Fibroblast of pulmonary artery (primary cell): Measurements from ENCODE around the gene CYSTM1.

Experiments used
- DNase-seq: peaks from one replicate; pipeline ENCODE4 v3.0.0-alpha.2; 2010; ENCODE audit warnings: low read depth
- H3K4me3 ChIP-seq: replicated peaks from 2 replicates; pipeline ENCODE4 v1.5.1; 2011; ENCODE audit warnings: low read depth, mild to moderate bottlenecking, control low read depth, low read length, moderate library complexity
- TF ChIP-seq, protein P1 (sequence below): IDR thresholded peaks from 2 replicates; pipeline ENCODE4 v1.5.1; 2011; ENCODE audit warnings: mild to moderate bottlenecking, control low read depth, low read length, inconsistent platforms; ENCODE audit errors: missing control alignments

The CYSTM1 gene

DNA sequence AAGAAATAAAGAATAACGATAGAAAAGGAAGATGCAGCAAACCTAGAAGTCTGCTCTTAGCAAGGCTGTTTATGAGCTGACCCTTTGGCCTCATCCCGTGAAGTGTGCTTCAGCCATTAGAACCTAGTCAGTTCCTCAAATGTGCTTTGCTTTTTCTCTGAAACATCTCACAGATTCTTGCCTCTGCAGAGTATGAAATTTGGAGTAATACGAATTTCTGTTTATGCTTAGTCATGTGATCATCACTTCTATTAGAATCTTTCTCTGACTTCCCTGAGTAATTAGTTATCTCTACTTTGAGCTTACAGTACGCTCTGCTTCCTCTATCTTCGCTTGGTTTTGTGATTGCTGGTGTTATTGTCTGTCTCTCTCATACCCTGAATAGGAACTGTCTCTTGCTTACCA lies 11.3 kb downstream of the CYSTM1 start:
- no peak for DNase-seq
- H3K4me3 ChIP-seq, result no peak overlapping the region
- TF ChIP-seq, protein P1, sequence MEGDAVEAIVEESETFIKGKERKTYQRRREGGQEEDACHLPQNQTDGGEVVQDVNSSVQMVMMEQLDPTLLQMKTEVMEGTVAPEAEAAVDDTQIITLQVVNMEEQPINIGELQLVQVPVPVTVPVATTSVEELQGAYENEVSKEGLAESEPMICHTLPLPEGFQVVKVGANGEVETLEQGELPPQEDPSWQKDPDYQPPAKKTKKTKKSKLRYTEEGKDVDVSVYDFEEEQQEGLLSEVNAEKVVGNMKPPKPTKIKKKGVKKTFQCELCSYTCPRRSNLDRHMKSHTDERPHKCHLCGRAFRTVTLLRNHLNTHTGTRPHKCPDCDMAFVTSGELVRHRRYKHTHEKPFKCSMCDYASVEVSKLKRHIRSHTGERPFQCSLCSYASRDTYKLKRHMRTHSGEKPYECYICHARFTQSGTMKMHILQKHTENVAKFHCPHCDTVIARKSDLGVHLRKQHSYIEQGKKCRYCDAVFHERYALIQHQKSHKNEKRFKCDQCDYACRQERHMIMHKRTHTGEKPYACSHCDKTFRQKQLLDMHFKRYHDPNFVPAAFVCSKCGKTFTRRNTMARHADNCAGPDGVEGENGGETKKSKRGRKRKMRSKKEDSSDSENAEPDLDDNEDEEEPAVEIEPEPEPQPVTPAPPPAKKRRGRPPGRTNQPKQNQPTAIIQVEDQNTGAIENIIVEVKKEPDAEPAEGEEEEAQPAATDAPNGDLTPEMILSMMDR, result no peak

DNA sequence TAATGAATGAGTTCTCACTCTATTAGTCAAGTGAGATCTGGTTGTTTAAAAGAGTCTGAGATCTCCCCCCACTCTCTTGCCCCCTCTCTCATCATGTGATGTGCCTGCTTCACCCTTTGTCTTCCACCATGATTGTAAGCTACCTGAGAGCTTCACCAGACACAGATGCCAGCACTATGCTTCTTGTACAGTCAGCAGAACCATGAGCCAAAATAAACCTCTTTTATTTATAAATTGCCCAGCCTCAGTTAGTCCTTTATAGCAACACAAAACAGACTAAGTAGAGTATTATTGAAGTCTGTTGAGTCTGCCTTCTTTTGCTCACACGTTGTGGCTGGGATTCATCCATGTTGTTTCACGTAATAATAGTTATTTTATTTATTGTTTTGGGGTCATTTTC lies 14.3 kb downstream of the CYSTM1 start:
- TF ChIP-seq, protein P1, result no peak
- H3K4me3 ChIP-seq, result no peak overlapping the region
- DNase-seq, result no peak

DNA sequence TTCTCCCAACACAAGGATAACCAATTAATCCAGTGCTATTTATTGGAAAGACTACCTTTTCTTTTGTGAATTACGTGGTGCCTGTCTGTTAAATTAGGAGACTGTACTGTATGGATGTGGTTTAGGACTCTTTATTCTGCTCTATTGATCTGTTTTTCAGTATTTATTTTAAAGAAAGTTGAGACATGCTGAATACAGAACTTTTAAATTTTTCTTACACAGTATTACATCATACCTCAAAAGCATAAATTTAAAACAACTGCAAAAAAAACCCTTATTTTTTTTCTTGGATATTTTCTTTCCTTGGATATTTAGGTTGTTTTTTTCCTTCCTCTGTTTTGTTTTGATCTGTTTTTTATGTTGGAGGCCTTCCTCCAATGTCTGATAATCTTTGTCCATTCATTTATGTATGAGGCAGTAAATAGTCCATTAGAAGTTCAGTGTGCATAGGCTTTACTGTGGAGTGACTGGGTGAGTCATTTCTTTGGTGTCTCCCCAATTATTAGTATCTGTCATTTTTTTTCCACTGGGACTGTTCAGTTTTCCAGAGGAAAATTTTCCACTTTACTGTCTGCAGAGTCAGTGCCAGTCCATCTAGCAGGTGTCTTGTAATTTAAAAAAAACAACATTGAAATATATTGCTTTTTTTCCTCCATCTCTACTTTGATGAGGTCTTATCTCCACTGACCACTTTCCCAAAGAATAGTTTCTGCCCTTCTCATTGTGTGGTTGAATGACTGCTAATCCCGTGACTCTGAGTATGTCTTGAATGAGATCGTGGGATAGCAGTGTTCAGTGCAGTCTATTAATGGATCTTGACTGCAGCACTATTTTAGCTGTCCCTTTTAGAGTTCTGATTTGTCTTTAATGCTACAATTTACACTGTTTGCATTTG lies 15.2 kb downstream of the CYSTM1 start:
- TF ChIP-seq, protein P1, result no peak
- DNase-seq, result peak; percentile 72
- H3K4me3 ChIP-seq, result no peak overlapping the region

DNA sequence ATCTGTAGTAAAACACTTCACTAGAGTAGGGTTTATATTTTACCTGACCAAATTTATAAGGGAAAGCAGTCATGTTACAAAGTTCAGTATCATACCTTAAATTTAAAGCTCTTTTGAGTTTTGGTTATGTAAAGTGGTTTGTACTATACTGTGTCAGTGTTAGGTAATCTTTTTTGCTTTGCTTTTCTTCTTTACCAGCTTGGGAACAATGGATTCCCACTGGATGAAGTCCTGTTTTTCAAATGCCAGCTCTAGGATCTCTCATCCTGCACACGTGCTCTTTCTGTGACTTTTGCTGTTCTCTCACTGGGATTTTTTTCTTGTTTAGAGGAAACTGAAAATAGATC lies 15.9 kb downstream of the CYSTM1 start:
- TF ChIP-seq, protein P1, result no peak
- no peak overlapping the region for H3K4me3 ChIP-seq
- no peak for DNase-seq

DNA sequence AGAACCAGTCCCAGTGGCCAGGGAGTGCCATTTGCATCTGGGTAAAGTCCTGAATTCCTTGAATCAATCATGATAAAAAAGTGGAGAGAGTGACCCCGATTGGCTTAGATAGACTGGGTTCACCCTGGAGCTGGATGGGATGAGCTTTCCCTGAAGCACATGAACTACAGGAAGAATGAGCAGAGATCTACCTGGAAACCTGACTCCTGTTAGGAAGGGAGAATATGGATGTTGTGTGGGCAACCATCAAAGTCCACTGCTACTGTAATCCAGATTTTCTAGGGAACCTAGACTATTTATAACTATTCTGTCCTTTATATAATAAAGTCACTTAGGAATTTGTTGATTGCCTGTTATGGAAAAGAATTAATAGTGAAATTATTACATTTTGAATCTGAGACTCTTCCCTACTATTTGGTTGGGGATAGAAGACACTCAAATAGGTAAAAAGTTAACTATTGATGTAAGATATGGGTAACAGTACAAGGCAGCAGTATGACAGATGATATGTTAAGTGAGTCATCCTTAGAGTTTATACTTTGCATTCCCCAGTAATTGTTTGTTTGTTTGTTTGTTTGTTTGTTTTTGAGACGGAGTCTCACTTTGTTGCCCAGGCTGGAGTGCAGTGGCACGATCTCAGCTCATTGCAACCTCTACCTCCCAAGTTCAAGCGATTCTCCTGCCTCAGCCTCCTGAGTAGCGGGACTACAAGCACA lies 17.9 kb downstream of the CYSTM1 start:
- TF ChIP-seq, protein P1, result no peak
- no peak overlapping the region for H3K4me3 ChIP-seq
- no peak for DNase-seq

DNA sequence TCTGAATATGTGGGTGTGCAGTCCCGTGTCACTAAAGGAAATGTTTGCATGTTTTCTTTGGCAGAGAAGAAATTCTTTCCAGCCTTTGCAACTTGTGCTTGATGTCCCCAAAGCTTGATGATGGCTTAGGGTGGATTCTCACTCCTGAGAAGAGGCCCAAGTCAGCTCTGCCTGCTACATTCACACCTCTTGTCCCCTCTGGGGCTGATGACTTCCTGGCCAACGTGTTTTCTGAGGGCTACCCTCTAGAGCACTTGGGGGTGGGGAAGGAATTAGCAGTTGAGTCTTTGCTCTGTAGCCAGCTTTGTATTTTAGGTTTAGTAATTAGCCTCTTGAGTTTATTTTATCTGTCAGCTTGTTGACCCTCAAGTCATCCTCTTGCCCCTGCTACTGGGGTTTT lies 19.7 kb downstream of the CYSTM1 start:
- no peak overlapping the region for H3K4me3 ChIP-seq
- TF ChIP-seq, protein P1, result no peak
- no peak for DNase-seq
